Esophagus squamous epithelium (tissue), 4 donors: ENCODE measurements around the gene SRPRB.
"Not testable (repeated sequence)": the region's sequence is repeated elsewhere in the genome, so short reads cannot be mapped to it uniquely, and the experiment has no call there.

Experiments
- POLR2A ChIP-seq, 4 donors: fragments of 450-650 bp; IDR thresholded peaks; one replicate each; pipeline ENCODE4 v1.6.1; 2017; ENCODE audit warnings: antibody characterized with exemption in 4 of 4, mild to moderate bottlenecking in 4 of 4, moderate library complexity in 3 of 4
- TF ChIP-seq, protein P1 (sequence below), 6 experiments: fragments of 450-650 bp in 4 of 6; fragments of 200-600 bp in 2 of 6; sonication (generic) in 2 of 6; IDR thresholded peaks; one replicate each; pipeline ENCODE4 v1.5.1; 2016 to 2019; ENCODE audit warnings: antibody characterized with exemption in 6 of 6, mild to moderate bottlenecking in 4 of 6, moderate library complexity in 4 of 6

- TF ChIP-seq, protein P1, sequence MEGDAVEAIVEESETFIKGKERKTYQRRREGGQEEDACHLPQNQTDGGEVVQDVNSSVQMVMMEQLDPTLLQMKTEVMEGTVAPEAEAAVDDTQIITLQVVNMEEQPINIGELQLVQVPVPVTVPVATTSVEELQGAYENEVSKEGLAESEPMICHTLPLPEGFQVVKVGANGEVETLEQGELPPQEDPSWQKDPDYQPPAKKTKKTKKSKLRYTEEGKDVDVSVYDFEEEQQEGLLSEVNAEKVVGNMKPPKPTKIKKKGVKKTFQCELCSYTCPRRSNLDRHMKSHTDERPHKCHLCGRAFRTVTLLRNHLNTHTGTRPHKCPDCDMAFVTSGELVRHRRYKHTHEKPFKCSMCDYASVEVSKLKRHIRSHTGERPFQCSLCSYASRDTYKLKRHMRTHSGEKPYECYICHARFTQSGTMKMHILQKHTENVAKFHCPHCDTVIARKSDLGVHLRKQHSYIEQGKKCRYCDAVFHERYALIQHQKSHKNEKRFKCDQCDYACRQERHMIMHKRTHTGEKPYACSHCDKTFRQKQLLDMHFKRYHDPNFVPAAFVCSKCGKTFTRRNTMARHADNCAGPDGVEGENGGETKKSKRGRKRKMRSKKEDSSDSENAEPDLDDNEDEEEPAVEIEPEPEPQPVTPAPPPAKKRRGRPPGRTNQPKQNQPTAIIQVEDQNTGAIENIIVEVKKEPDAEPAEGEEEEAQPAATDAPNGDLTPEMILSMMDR (IDR thresholded peaks at IDR 0.05), result not testable (repeated sequence)
- not testable (repeated sequence) for TF ChIP-seq POLR2A (IDR thresholded peaks at IDR 0.05)
These were observed 24.9 kb upstream of the SRPRB start for GRCh38 chr3:133780756-133781155.
